Activated CD8-positive, alpha-beta memory T cell treated with anti-CD3 and anti-CD28 coated beads, Interleukin-2, amount 10 ng/mL, durations not matched to agents 7 days and 5 days (primary cell): Measurements from ENCODE around the gene C6orf58. TPM values are rescaled to one million over a fixed set of nuclear protein-coding genes. Genes with fewer than 3 reads are reported as not detected.
A peak's percentile ranks its signal among the peaks of the same experiment; 100 is the strongest.
"Not testable (repeated sequence)": the region's sequence is repeated elsewhere in the genome, so short reads cannot be mapped to it uniquely, and the experiment has no call there.

ENCODE experiments used
- ATAC-seq: fragments of 150-1000 bp; cut with Tn5 transposase; one replicate; pipeline ENCODE4 v1.10.0; 2021; ENCODE audit warnings: moderate library complexity
- CTCF ChIA-PET: fragments of 350-600 bp; sonication (Branson Sonifier 250); formaldehyde crosslinking; loops from one replicate; lab custom pipeline; 2021; ENCODE audit warnings: antibody characterized with exemption; lab: Charles Lee
- DNase-seq: peaks from one replicate; pipeline ENCODE4 v3.0.0-alpha.2; 2020
- H3K27ac Mint-ChIP-seq: one replicate; pipeline ENCODE4 v1.8.0; 2021; ENCODE audit warnings: mild to moderate bottlenecking, mixed read lengths
- H3K27me3 Mint-ChIP-seq: one replicate; pipeline ENCODE4 v1.8.0; 2021; ENCODE audit warnings: mixed read lengths
- H3K36me3 Mint-ChIP-seq: one replicate; pipeline ENCODE4 v1.8.0; 2021; ENCODE audit warnings: mild to moderate bottlenecking, mixed read lengths
- H3K4me1 Mint-ChIP-seq: one replicate; pipeline ENCODE4 v1.8.0; 2021; ENCODE audit warnings: mixed read lengths
- H3K4me3 Mint-ChIP-seq: one replicate; pipeline ENCODE4 v1.8.0; 2021; ENCODE audit warnings: mild to moderate bottlenecking, moderate library complexity, mixed read lengths
- H3K9me3 Mint-ChIP-seq: one replicate; pipeline ENCODE4 v1.8.0; 2022; ENCODE audit warnings: low read depth, mixed read lengths
- total RNA-seq, 2 experiments: library from RNA; stranded (reverse); gene quantifications; one replicate each; pipeline ENCODE4 v1.2.3, GENCODE V29; 2021

The C6orf58 gene
- total RNA-seq, 2 experiments from 2014 or later: not detected

GRCh38 chr6:127567476-127567875, 9.5 kb upstream of the C6orf58 start:
- ATAC-seq: no peak
- no peaks in the 10 kb centered on the region for H3K9me3 Mint-ChIP-seq
- peaks cover 6% of the 10 kb centered on the region for H3K27me3 Mint-ChIP-seq
- peaks cover 11% of the 10 kb centered on the region for H3K4me1 Mint-ChIP-seq
- H3K36me3 Mint-ChIP-seq: no peaks in the 10 kb centered on the region
- CTCF ChIA-PET: no interaction called here
- DNase-seq: no peak
- no peak overlapping the region for H3K27ac Mint-ChIP-seq
- no peak overlapping the region for H3K4me3 Mint-ChIP-seq

GRCh38 chr6:127570739-127571389, 6.1 kb upstream of the C6orf58 start:
- Mint-ChIP-seq H3K4me3 (no peak overlapping the region), H3K27ac (no peak overlapping the region), H3K9me3 (no peaks in the 10 kb centered on the region), H3K36me3 (no peaks in the 10 kb centered on the region), H3K4me1 (peaks cover 11% of the 10 kb centered on the region), H3K27me3 (no peaks in the 10 kb centered on the region)
- ATAC-seq (no peak), DNase-seq (no peak)
- CTCF ChIA-PET: no interaction called here

GRCh38 chr6:127578900-127579299, 1.9 kb downstream of the C6orf58 start:
- Mint-ChIP-seq H3K36me3 (no peaks in the 10 kb centered on the region), H3K4me3 (no peak overlapping the region), H3K27ac (no peak overlapping the region), H3K9me3 (no peaks in the 10 kb centered on the region), H3K4me1 (peaks cover 9% of the 10 kb centered on the region), H3K27me3 (peaks cover 22% of the 10 kb centered on the region)
- CTCF ChIA-PET: no interaction called here
- ATAC-seq (no peak), DNase-seq (no peak)

GRCh38 chr6:127581576-127581975, 4.6 kb downstream of the C6orf58 start:
- H3K4me1 Mint-ChIP-seq: peaks cover 9% of the 10 kb centered on the region
- H3K36me3 Mint-ChIP-seq: no peaks in the 10 kb centered on the region
- no peak overlapping the region for H3K27ac Mint-ChIP-seq
- DNase-seq (no peak), ATAC-seq (no peak)
- H3K9me3 Mint-ChIP-seq: no peaks in the 10 kb centered on the region
- no peak overlapping the region for H3K4me3 Mint-ChIP-seq
- CTCF ChIA-PET: no interaction called here
- H3K27me3 Mint-ChIP-seq: peaks cover 22% of the 10 kb centered on the region

GRCh38 chr6:127582777-127583462, 5.9 kb downstream of the C6orf58 start:
- DNase-seq (no peak), ATAC-seq (no peak)
- H3K4me1 Mint-ChIP-seq: peaks cover 8% of the 10 kb centered on the region
- CTCF ChIA-PET: no interaction called here
- no peak overlapping the region for H3K4me3 Mint-ChIP-seq
- H3K36me3 Mint-ChIP-seq: no peaks in the 10 kb centered on the region
- H3K27me3 Mint-ChIP-seq: peaks cover 13% of the 10 kb centered on the region
- no peaks in the 10 kb centered on the region for H3K9me3 Mint-ChIP-seq
- no peak overlapping the region for H3K27ac Mint-ChIP-seq

- Mint-ChIP-seq H3K4me3 (no peak overlapping the region), H3K36me3 (no peaks in the 10 kb centered on the region), H3K4me1 (no peaks in the 10 kb centered on the region), H3K27me3 (peaks cover 12% of the 10 kb centered on the region), H3K9me3 (no peaks in the 10 kb centered on the region), H3K27ac (no peak overlapping the region)
- ATAC-seq (no peak), DNase-seq (no peak)
- CTCF ChIA-PET: no interaction called here
Observed at GRCh38 chr6:127585123-127585522, 8.1 kb downstream of the C6orf58 start.

- no peaks in the 10 kb centered on the region for H3K4me1 Mint-ChIP-seq
- no peaks in the 10 kb centered on the region for H3K9me3 Mint-ChIP-seq
- ATAC-seq: peak; percentile 30
- DNase-seq: no peak
- H3K27me3 Mint-ChIP-seq: peaks cover 12% of the 10 kb centered on the region
- no peaks in the 10 kb centered on the region for H3K36me3 Mint-ChIP-seq
- no peak overlapping the region for H3K4me3 Mint-ChIP-seq
- no peak overlapping the region for H3K27ac Mint-ChIP-seq
- CTCF ChIA-PET: no interaction called here
Observed at GRCh38 chr6:127586372-127586771, 9.4 kb downstream of the C6orf58 start.

GRCh38 chr6:127587875-127588274, 10.9 kb downstream of the C6orf58 start:
- no peaks in the 10 kb centered on the region for H3K9me3 Mint-ChIP-seq
- no peaks in the 10 kb centered on the region for H3K4me1 Mint-ChIP-seq
- no peak for ATAC-seq
- CTCF ChIA-PET: no interaction called here
- no peak for DNase-seq
- H3K4me3 Mint-ChIP-seq: no peak overlapping the region
- no peak overlapping the region for H3K27ac Mint-ChIP-seq
- H3K36me3 Mint-ChIP-seq: no peaks in the 10 kb centered on the region
- peaks cover 11% of the 10 kb centered on the region for H3K27me3 Mint-ChIP-seq

GRCh38 chr6:127589135-127589534, 12.2 kb downstream of the C6orf58 start:
- no peak for ATAC-seq
- Mint-ChIP-seq H3K9me3 (no peaks in the 10 kb centered on the region), H3K27ac (no peak overlapping the region), H3K36me3 (no peaks in the 10 kb centered on the region), H3K4me3 (no peak overlapping the region), H3K4me1 (no peaks in the 10 kb centered on the region), H3K27me3 (peaks cover 5% of the 10 kb centered on the region)
- CTCF ChIA-PET: no interaction called here
- no peak for DNase-seq

- H3K27me3 Mint-ChIP-seq: peaks cover 5% of the 10 kb centered on the region
- H3K9me3 Mint-ChIP-seq: no peaks in the 10 kb centered on the region
- ATAC-seq: no peak
- H3K4me1 Mint-ChIP-seq: no peaks in the 10 kb centered on the region
- DNase-seq: no peak
- CTCF ChIA-PET: no interaction called here
- H3K27ac Mint-ChIP-seq: no peak overlapping the region
- H3K36me3 Mint-ChIP-seq: no peaks in the 10 kb centered on the region
- no peak overlapping the region for H3K4me3 Mint-ChIP-seq
Observed at GRCh38 chr6:127590344-127590743, 13.4 kb downstream of the C6orf58 start.

- CTCF ChIA-PET: no interaction called here
- H3K9me3 Mint-ChIP-seq: no peaks in the 10 kb centered on the region
- no peak for ATAC-seq
- no peak overlapping the region for H3K27ac Mint-ChIP-seq
- no peak for DNase-seq
- no peaks in the 10 kb centered on the region for H3K36me3 Mint-ChIP-seq
- no peak overlapping the region for H3K4me3 Mint-ChIP-seq
- H3K4me1 Mint-ChIP-seq: no peaks in the 10 kb centered on the region
- peaks cover 5% of the 10 kb centered on the region for H3K27me3 Mint-ChIP-seq
Observed at GRCh38 chr6:127592964-127593363, 16.0 kb downstream of the C6orf58 start.

GRCh38 chr6:127593456-127593855, 16.5 kb downstream of the C6orf58 start:
- DNase-seq, ATAC-seq, H3K9me3 Mint-ChIP-seq, H3K4me1 Mint-ChIP-seq, CTCF ChIA-PET, H3K4me3 Mint-ChIP-seq, H3K27me3 Mint-ChIP-seq, H3K36me3 Mint-ChIP-seq, H3K27ac Mint-ChIP-seq: not testable (repeated sequence)

GRCh38 chr6:127606131-127606562, 29.2 kb downstream of the C6orf58 start:
- DNase-seq (no peak), ATAC-seq (no peak)
- Mint-ChIP-seq H3K36me3 (no peaks in the 10 kb centered on the region), H3K27me3 (peaks cover 5% of the 10 kb centered on the region), H3K9me3 (no peaks in the 10 kb centered on the region), H3K27ac (no peak overlapping the region), H3K4me3 (no peak overlapping the region), H3K4me1 (no peaks in the 10 kb centered on the region)
- CTCF ChIA-PET: interaction anchor here (0.7 kb wide), 1 partner anchor 1770 kb away, joined by 4 read pairs; no protein-coding TSS in a partner anchor

- CTCF ChIA-PET: no interaction called here
- Mint-ChIP-seq H3K9me3 (no peaks in the 10 kb centered on the region), H3K36me3 (no peaks in the 10 kb centered on the region), H3K27me3 (peaks cover under 1% of the 10 kb centered on the region), H3K4me3 (no peak overlapping the region), H3K4me1 (no peaks in the 10 kb centered on the region), H3K27ac (no peak overlapping the region)
- DNase-seq (no peak), ATAC-seq (no peak)
Observed at GRCh38 chr6:127608554-127609270, 31.7 kb downstream of the C6orf58 start.
